GM23338 (cell line): Measurements from ENCODE around the gene PHLDB2. TPM values are rescaled to one million over a fixed set of nuclear protein-coding genes. Genes with fewer than 3 reads are reported as not detected.

Experiments
- ATAC-seq: fragments of 200-7000 bp; cut with Tn5 transposase; 3 replicates; pipeline ENCODE4 v1.9.1; 2020
- DNase-seq: peaks from one replicate; pipeline ENCODE4 v3.0.0-alpha.2; 2015; ENCODE audit warnings: low spot score
- H2AFZ ChIP-seq: fragments of 200-600 bp; sonication (generic); 2 replicates; pipeline ENCODE4 v1.8.0; 2016; ENCODE audit warnings: antibody characterized with exemption, mild to moderate bottlenecking, moderate library complexity
- H3F3A ChIP-seq: fragments of 200-600 bp; sonication (generic); replicated peaks from 2 replicates; pipeline ENCODE4 v1.8.0; 2017; ENCODE audit warnings: antibody characterized with exemption, mixed run types, low read depth
- H3K27ac ChIP-seq: fragments of 200-600 bp; sonication (generic); 2 replicates; pipeline ENCODE4 v1.6.1; 2016; ENCODE audit warnings: low read depth
- H3K27me3 ChIP-seq: fragments of 200-600 bp; sonication (generic); 2 replicates; pipeline ENCODE4 v1.8.0; 2016; ENCODE audit warnings: mild to moderate bottlenecking, mixed run types, moderate library complexity; ENCODE audit not compliant: insufficient read depth
- H3K36me3 ChIP-seq: fragments of 200-600 bp; sonication (generic); 2 replicates; pipeline ENCODE4 v1.8.0; 2016; ENCODE audit warnings: mild to moderate bottlenecking; ENCODE audit not compliant: insufficient read depth
- H3K4me1 ChIP-seq: fragments of 200-600 bp; sonication (generic); 2 replicates; pipeline ENCODE4 v1.8.0; 2016; ENCODE audit warnings: mild to moderate bottlenecking, moderate library complexity; ENCODE audit not compliant: insufficient read depth
- H3K4me2 ChIP-seq: fragments of 200-600 bp; sonication (generic); 2 replicates; pipeline ENCODE4 v1.7.1; 2017; ENCODE audit warnings: mixed run types
- H3K4me3 ChIP-seq: fragments of 200-600 bp; sonication (generic); 2 replicates; pipeline ENCODE4 v1.6.1; 2016; ENCODE audit warnings: mixed run types
- H3K79me2 ChIP-seq: fragments of 200-600 bp; sonication (generic); replicated peaks from 2 replicates; pipeline ENCODE4 v1.8.0; 2017; ENCODE audit warnings: mild to moderate bottlenecking; ENCODE audit not compliant: insufficient read depth
- H3K9me2 ChIP-seq: fragments of 200-600 bp; sonication (generic); 2 replicates; pipeline ENCODE4 v1.8.0; 2017; ENCODE audit not compliant: insufficient read depth
- H4K20me1 ChIP-seq: fragments of 200-600 bp; sonication (generic); replicated peaks from 2 replicates; pipeline ENCODE4 v1.8.0; 2017; ENCODE audit warnings: mild to moderate bottlenecking; ENCODE audit not compliant: insufficient read depth
- H3K27ac Mint-ChIP-seq: 2 replicates; pipeline ENCODE4 v1.8.0; 2020; ENCODE audit warnings: inconsistent platforms, mild to moderate bottlenecking, moderate library complexity, mixed read lengths
- H3K27me3 Mint-ChIP-seq: 3 replicates; pipeline ENCODE4 v1.8.0; 2022; ENCODE audit warnings: low read depth, mild to moderate bottlenecking, moderate library complexity, mixed read lengths, inconsistent platforms; ENCODE audit not compliant: insufficient read depth, poor library complexity
- H3K36me3 Mint-ChIP-seq: 3 replicates; pipeline ENCODE4 v1.8.0; 2021; ENCODE audit warnings: low read depth, mild to moderate bottlenecking, inconsistent platforms, moderate library complexity, mixed read lengths
- H3K4me1 Mint-ChIP-seq: 3 replicates; pipeline ENCODE4 v1.8.0; 2020; ENCODE audit warnings: mild to moderate bottlenecking, inconsistent platforms, mixed read lengths
- H3K4me3 Mint-ChIP-seq: 3 replicates; pipeline ENCODE4 v1.8.0; 2021; ENCODE audit warnings: moderate library complexity, mild to moderate bottlenecking, inconsistent platforms, mixed read lengths
- H3K9me3 Mint-ChIP-seq: 3 replicates; pipeline ENCODE4 v1.8.0; 2020; ENCODE audit warnings: moderate library complexity, mild to moderate bottlenecking, inconsistent platforms, mixed read lengths
- CREB1 ChIP-seq: fragments of 250-450 bp; sonication (Bioruptor Pico); IDR thresholded peaks from 2 replicates; pipeline ENCODE4 v1.5.0; 2020; ENCODE audit warnings: low read depth, mild to moderate bottlenecking, moderate library complexity
- CTCF ChIP-seq, 2 experiments: fragments of 200-600 bp in 1 of 2; sonication (generic) in 1 of 2; conservative IDR thresholded peaks; 2 replicates each; pipeline versions ENCODE4 v1.5.1 to v1.6.1; 2016 to 2017; ENCODE audit warnings: antibody characterized with exemption in 2 of 2, low read depth in 2 of 2, mild to moderate bottlenecking in 2 of 2, moderate library complexity in 1 of 2
- ETS1 ChIP-seq: IDR thresholded peaks from 2 replicates; pipeline ENCODE4 v1.6.1; 2016; ENCODE audit warnings: antibody characterized with exemption
- EZH2 ChIP-seq: fragments of 200-600 bp; sonication (generic); IDR thresholded peaks from one replicate; pipeline ENCODE4 v1.8.0; 2017; ENCODE audit warnings: antibody characterized with exemption, mild to moderate bottlenecking, low read depth; ENCODE audit not compliant: unreplicated experiment
- EZH2phosphoT487 ChIP-seq: fragments of 200-600 bp; sonication (generic); IDR thresholded peaks from one replicate; pipeline ENCODE4 v1.8.1; 2018; ENCODE audit warnings: antibody characterized with exemption; ENCODE audit not compliant: unreplicated experiment
- JUNB ChIP-seq: IDR thresholded peaks from one replicate; pipeline ENCODE4 v1.6.1; 2016; ENCODE audit warnings: antibody characterized with exemption; ENCODE audit not compliant: unreplicated experiment
- NANOG ChIP-seq: IDR thresholded peaks from 2 replicates; pipeline ENCODE4 v1.6.1; 2016; ENCODE audit warnings: antibody characterized with exemption, borderline replicate concordance
- POLR2AphosphoS5 ChIP-seq: IDR thresholded peaks from 2 replicates; pipeline ENCODE4 v1.6.1; 2016; ENCODE audit warnings: antibody characterized with exemption, low read depth
- REST ChIP-seq: IDR thresholded peaks from one replicate; pipeline ENCODE4 v1.6.1; 2018; ENCODE audit warnings: antibody characterized with exemption; ENCODE audit not compliant: unreplicated experiment
- STAT1 ChIP-seq: IDR thresholded peaks from one replicate; pipeline ENCODE4 v1.6.1; 2016; ENCODE audit warnings: antibody characterized with exemption; ENCODE audit not compliant: unreplicated experiment
- ZNF114 ChIP-seq: fragments of 250-450 bp; sonication (Bioruptor Pico); IDR thresholded peaks from 2 replicates; pipeline ENCODE4 v1.5.0; 2020; ENCODE audit warnings: mild to moderate bottlenecking, moderate library complexity
- ZNF331 ChIP-seq: fragments of 250-450 bp; sonication (Bioruptor Pico); IDR thresholded peaks from 2 replicates; pipeline ENCODE4 v1.5.0; 2020; ENCODE audit warnings: low read depth, mild to moderate bottlenecking, moderate library complexity
- ZNF462 ChIP-seq: fragments of 250-450 bp; sonication (Bioruptor Pico); IDR thresholded peaks from 2 replicates; pipeline ENCODE4 v1.5.0; 2020; ENCODE audit warnings: mild to moderate bottlenecking, moderate library complexity
- polyA plus RNA-seq: library from polyadenylated mRNA; unstranded; fragments of >200 nt; fragmentation: Nextera tagmentation; extraction: Ambion mirVana; gene quantifications from 2 replicates; pipeline ENCODE4 v1.2.1, GENCODE V29; 2016
- total RNA-seq: library from RNA; depleted of rRNA; stranded (reverse); fragments of >200 nt; shearing (Covaris generic); gene quantifications from 2 replicates; pipeline ENCODE4 v1.2.3, GENCODE V29; 2014

Gene PHLDB2
- total and polyA plus RNA-seq, 2 experiments from 2014 or later = 19.5 to 33.7 TPM

- Mint-ChIP-seq H3K4me1 (no peaks in the 10 kb centered on the region), H3K27ac (no peak overlapping the region), H3K9me3 (peaks cover 4% of the 10 kb centered on the region; the same call in 2 of the 3 replicates), H3K36me3 (peaks cover 19% of the 10 kb centered on the region), H3K27me3 (peaks cover 5% of the 10 kb centered on the region), H3K4me3 (no peak overlapping the region)
- Histone ChIP-seq H3K4me3 (no peak overlapping the region), H4K20me1 (peaks cover 3% of the 10 kb centered on the region; the same call in 1 of the 2 replicates), H3K4me1 (no peaks in the 10 kb centered on the region), H3K27me3 (no peaks in the 10 kb centered on the region), H2AFZ (no peak overlapping the region), H3K27ac (no peak overlapping the region), H3K36me3 (no peaks in the 10 kb centered on the region), H3K9me2 (no peaks in the 10 kb centered on the region), H3F3A (no peaks in the 10 kb centered on the region), H3K79me2 (peaks cover 3% of the 10 kb centered on the region; the same call in 1 of the 2 replicates), H3K4me2 (no peak overlapping the region)
- no peak for ATAC-seq
- DNase-seq = no peak
- no peak for TF ChIP-seq CTCF (conservative IDR thresholded peaks at IDR 0.05; ENCODE audit: low read depth in 2 of 2)
- TF ChIP-seq CREB1 (CRISPR knock-in tag) = no peak
- no peak for TF ChIP-seq STAT1
- TF ChIP-seq ZNF462 (CRISPR knock-in tag) = no peak
- no peak for TF ChIP-seq ZNF331 (CRISPR knock-in tag)
- no peak for TF ChIP-seq ZNF114
- no peak for TF ChIP-seq POLR2AphosphoS5
- TF ChIP-seq EZH2phosphoT487 = no peak
- TF ChIP-seq NANOG = no peak
- no peak for TF ChIP-seq JUNB
- no peak for TF ChIP-seq EZH2
- TF ChIP-seq ETS1 = no peak
- TF ChIP-seq REST = no peak
Measured at GRCh38 chr3:111902534-111902933, 43.5 kb downstream of the PHLDB2 start.
